Adrenal gland (tissue), 12 donors: ENCODE results near the gene EXOC6B. TPM values are rescaled to one million over a fixed set of nuclear protein-coding genes. Genes with fewer than 3 reads are reported as not detected.

Experiments
- DNase-seq, 7 donors: peaks; one replicate each; pipeline ENCODE4 v3.0.0-alpha.2; 2019 to 2020
- H3K27ac ChIP-seq, 5 donors: fragments of 200-600 bp; sonication (generic) in 4 of 5; 1 replicate in 3 of 5; 2 replicates in 2 of 5; pipeline versions ENCODE4 v1.5.1 to v1.8.0; 2016 to 2020; ENCODE audit warnings: mild to moderate bottlenecking in 1 of 5
- H3K27me3 ChIP-seq: fragments of 200-600 bp; 2 replicates; pipeline ENCODE4 v1.8.0; 2021
- H3K36me3 ChIP-seq, 2 donors: fragments of 200-600 bp; replicated peaks in 1 of 2; 1 replicate in 1 of 2; 2 replicates in 1 of 2; pipeline versions ENCODE4 v1.5.1 to v1.8.0; 2018 to 2022
- H3K4me1 ChIP-seq, 2 donors: fragments of 200-600 bp; replicated peaks in 1 of 2; 1 replicate in 1 of 2; 2 replicates in 1 of 2; pipeline versions ENCODE4 v1.5.1 to v1.8.0; 2018 to 2021
- H3K4me3 ChIP-seq, 4 donors: fragments of 200-600 bp; sonication (generic) in 3 of 4; one replicate each; pipeline ENCODE4 v1.5.1; 2016 to 2018
- H3K9me3 ChIP-seq, 3 donors: fragments of 200-600 bp; sonication (generic) in 1 of 3; replicated peaks in 1 of 3; 1 replicate in 2 of 3; 2 replicates in 1 of 3; pipeline versions ENCODE4 v1.5.1 to v1.8.0; 2016 to 2021
- CTCF ChIP-seq, 6 experiments: fragments of 450-650 bp in 4 of 6; fragments of 200-600 bp in 2 of 6; sonication (generic) in 1 of 6; IDR thresholded peaks; 1 replicate in 5 of 6; 2 replicates in 1 of 6; pipeline versions ENCODE4 v1.5.1 to v1.8.0; 2016 to 2021; ENCODE audit warnings: antibody characterized with exemption in 6 of 6, mild to moderate bottlenecking in 2 of 6, moderate library complexity in 1 of 6
- POLR2A ChIP-seq, 2 donors: fragments of 450-650 bp; IDR thresholded peaks; one replicate each; pipeline ENCODE4 v1.6.1; 2017; ENCODE audit warnings: antibody characterized with exemption in 2 of 2, mild to moderate bottlenecking in 2 of 2, moderate library complexity in 1 of 2
- WGBS, 4 donors: extraction: QIAGEN DNeasy Blood & Tissue Kit in 2 of 4; methylation state at CpG; one replicate each; pipeline versions ENCODE4 v1.1.5 to v1.1.7; 2013 to 2017; 5-methylcytosine and 5-hydroxymethylcytosine counted together
- intact Hi-C, 2 donors: fragments of 100-400 bp; cut with DNase I; formaldehyde crosslinking; loops; one replicate each; pipeline versions ENCODE4 v1.14.1 to v1.15.0; 2022 to 2023
- polyA plus RNA-seq, 3 donors: library from polyadenylated mRNA; stranded (reverse); fragments of 200-250 nt in 2 of 3; fragments of 350-450 nt in 1 of 3; fragmentation: Illumina TruSeq in 1 of 3; extraction: RNeasy Lipid Tissue Mini Kit (QIAGEN cat#74804) in 1 of 3; gene quantifications; one replicate each; pipeline ENCODE4 v1.2.3, GENCODE V29; 2013 to 2014
- total RNA-seq, 9 donors: library from RNA; depleted of rRNA in 4 of 9; stranded (reverse); fragments of >200 nt in 4 of 9; fragments of 120-200 nt in 1 of 9; fragmentation: NEBNext Ultra II Directional in 1 of 9; extraction: Animal tissue kit (Norgen Biotek cat#: 25700) in 1 of 9; gene quantifications; one replicate each; pipeline versions ENCODE4 v1.1.0 to v1.2.4, GENCODE V29; 2013 to 2023
- donor health status: healthy with polysubstance abuse.
- donor health status: Bipolar disorder and iron deficiency.
- donor health status: DM: yes; HTN: yes; CAD: no.
- donor health status: DM: no; HTN: no; CAD: no.
- donor health status: DM: no; HTN: no; CAD: no.
- donor health status: DM: yes; HTN: yes; CAD: no.

The EXOC6B gene
- total and polyA plus RNA-seq, 12 donors = 6.0 to 92.6 (median 50.6) TPM

GRCh38 chr2:72142570-72143440 is 683.0 kb downstream of the EXOC6B start:
- Histone ChIP-seq H3K27ac (peak overlapping the region in 1 of 5 donors; percentile 27), H3K4me1 (peaks cover 23 to 36% of the 10 kb centered on the region in 2 donors), H3K9me3 (no peaks in the 10 kb centered on the region), H3K27me3 (peaks cover 44% of the 10 kb centered on the region), H3K4me3 (peak overlapping the region in 1 of 4 donors; percentile 46), H3K36me3 (no peaks in the 10 kb centered on the region)
- intact Hi-C loops = loop anchor here (5.0 to 10.0 kb wide), 2 partner anchors 218 to 596 kb away; no protein-coding TSS in a partner anchor
- DNase-seq = peak in 5 of 7 donors; percentile 37 to 62 (median 49)
- 23 to 36% (median 33%) methylated on average over 28 to 50 of the region's 50 CpGs for WGBS, 4 donors
- TF ChIP-seq CTCF (IDR thresholded peaks at IDR 0.05) (no peak), POLR2A (IDR thresholded peaks at IDR 0.05) (no peak)

- Histone ChIP-seq H3K27me3 (peaks cover 36% of the 10 kb centered on the region), H3K36me3 (no peaks in the 10 kb centered on the region), H3K27ac (no peak overlapping the region), H3K4me3 (no peak overlapping the region), H3K4me1 (peaks cover 16 to 28% of the 10 kb centered on the region in 2 donors), H3K9me3 (no peaks in the 10 kb centered on the region)
- TF ChIP-seq POLR2A (IDR thresholded peaks at IDR 0.05) (no peak), CTCF (IDR thresholded peaks at IDR 0.05) (no peak)
- 89 to 97% (median 91%) methylated on average over 12 to 13 of the region's 13 CpGs for WGBS, 4 donors
- peak in 2 of 7 donors; percentile 7 to 48 for DNase-seq
- intact Hi-C loops = loop anchor here (5.0 to 10.0 kb wide), 2 partner anchors 217 to 595 kb away; no protein-coding TSS in a partner anchor
Observed at GRCh38 chr2:72141881-72142451, 683.9 kb downstream of the EXOC6B start.

GRCh38 chr2:72141032-72141645 is 684.7 kb downstream of the EXOC6B start:
- TF ChIP-seq POLR2A (IDR thresholded peaks at IDR 0.05) = no peak
- no peak for TF ChIP-seq CTCF (IDR thresholded peaks at IDR 0.05)
- Histone ChIP-seq H3K9me3 (no peaks in the 10 kb centered on the region), H3K36me3 (no peaks in the 10 kb centered on the region), H3K4me1 (peaks cover 16 to 25% of the 10 kb centered on the region in 2 donors), H3K27ac (no peak overlapping the region), H3K27me3 (peaks cover 28% of the 10 kb centered on the region), H3K4me3 (no peak overlapping the region)
- intact Hi-C loops = loop anchor here (5.0 to 10.0 kb wide), 2 partner anchors 216 to 594 kb away; no protein-coding TSS in a partner anchor
- DNase-seq = peak in 2 of 7 donors; percentile 10 to 33
- WGBS, 4 donors = 92 to 100% (median 96%) methylated on average over 1 to 5 of the region's 5 CpGs

- Histone ChIP-seq H3K36me3 (no peaks in the 10 kb centered on the region), H3K9me3 (no peaks in the 10 kb centered on the region), H3K4me1 (peaks cover 12 to 24% of the 10 kb centered on the region in 2 donors), H3K27ac (no peak overlapping the region), H3K4me3 (no peak overlapping the region), H3K27me3 (peaks cover 22% of the 10 kb centered on the region)
- DNase-seq = peak in 2 of 7 donors; percentile 9 to 35
- WGBS, 4 donors = 91 to 97% (median 96%) methylated on average over 4 of the region's 4 CpGs; no CpG with 5 or more reads in 1 of the 4 donors
- intact Hi-C loops = loop anchor here (5.0 to 10.0 kb wide), 2 partner anchors 216 to 593 kb away; no protein-coding TSS in a partner anchor
- no peak for TF ChIP-seq POLR2A (IDR thresholded peaks at IDR 0.05)
- no peak for TF ChIP-seq CTCF (IDR thresholded peaks at IDR 0.05)
Observed at GRCh38 chr2:72140621-72140960, 685.2 kb downstream of the EXOC6B start.
